GM19193 (cell line): ENCODE data around the gene PLEKHN1.

ENCODE experiments used
- POLR2A ChIP-seq: IDR thresholded peaks from 4 replicates; pipeline ENCODE4 v1.6.1; 2011; ENCODE audit not compliant: insufficient read depth, insufficient read length; ENCODE audit errors: extremely low read depth

PLEKHN1 gene

DNA sequence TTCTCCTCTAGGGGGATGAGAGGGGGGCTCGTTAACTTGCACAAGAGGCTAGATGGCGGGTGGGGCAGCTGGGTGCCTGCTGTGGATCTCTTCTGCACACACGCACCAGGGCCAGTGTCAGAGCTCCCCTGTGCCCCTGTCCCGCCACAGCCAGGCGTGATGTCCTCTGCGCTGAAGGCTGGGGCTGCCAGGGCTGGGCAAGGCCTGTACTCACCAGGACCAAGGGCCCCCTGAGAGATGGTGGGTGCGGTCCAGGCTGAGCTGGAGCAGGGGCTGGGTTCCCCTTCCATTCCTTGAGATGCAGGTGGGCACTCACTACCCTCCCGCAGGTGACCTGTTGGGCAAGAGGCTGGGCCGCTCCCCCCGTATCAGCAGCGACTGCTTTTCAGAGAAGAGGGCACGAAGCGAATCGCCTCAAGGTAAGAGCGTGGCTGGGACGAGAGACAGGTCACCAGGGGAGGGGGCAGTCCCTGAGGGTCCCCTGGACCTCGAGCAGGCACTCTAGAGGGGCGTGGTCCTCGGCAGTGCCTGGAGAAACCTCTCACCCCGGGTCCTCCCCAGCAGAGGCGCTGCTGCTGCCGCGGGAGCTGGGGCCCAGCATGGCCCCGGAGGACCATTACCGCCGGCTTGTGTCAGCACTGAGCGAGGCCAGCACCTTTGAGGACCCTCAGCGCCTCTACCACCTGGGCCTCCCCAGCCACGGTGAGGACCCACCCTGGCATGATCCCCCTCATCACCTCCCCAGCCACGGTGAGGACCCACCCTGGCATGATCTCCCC lies 27.4 kb upstream of the PLEKHN1 start:
- no peak for TF ChIP-seq POLR2A

DNA sequence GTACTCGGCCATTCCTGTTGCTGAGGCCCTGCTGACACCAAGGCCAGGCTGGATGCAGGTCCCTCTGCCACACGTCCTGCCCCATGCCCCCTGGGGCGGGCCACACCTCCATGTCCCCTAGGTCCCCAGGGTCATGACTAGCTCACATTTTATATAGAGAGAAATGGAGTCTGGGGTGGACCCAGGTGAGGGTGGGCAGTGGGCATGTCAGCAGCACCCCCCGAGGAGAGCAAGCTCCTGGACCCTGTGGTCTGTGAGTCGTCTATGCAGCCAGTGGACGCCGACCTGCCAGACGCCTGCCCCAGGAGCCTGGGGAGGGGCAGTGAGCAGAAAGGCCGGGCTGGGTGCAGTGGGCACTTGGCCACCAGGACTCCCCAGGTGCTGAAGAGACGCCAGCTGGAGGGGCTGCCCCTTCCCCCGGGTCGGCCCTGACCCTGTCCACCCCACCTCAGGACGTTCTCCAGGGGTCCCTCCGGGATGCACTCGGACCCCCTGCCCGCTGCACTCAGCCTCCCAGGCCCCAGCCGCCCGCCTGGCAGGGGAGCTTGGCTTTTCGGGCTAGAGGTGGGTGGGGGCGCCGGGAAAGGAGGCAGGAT lies 26.7 kb upstream of the PLEKHN1 start:
- no peak for TF ChIP-seq POLR2A

DNA sequence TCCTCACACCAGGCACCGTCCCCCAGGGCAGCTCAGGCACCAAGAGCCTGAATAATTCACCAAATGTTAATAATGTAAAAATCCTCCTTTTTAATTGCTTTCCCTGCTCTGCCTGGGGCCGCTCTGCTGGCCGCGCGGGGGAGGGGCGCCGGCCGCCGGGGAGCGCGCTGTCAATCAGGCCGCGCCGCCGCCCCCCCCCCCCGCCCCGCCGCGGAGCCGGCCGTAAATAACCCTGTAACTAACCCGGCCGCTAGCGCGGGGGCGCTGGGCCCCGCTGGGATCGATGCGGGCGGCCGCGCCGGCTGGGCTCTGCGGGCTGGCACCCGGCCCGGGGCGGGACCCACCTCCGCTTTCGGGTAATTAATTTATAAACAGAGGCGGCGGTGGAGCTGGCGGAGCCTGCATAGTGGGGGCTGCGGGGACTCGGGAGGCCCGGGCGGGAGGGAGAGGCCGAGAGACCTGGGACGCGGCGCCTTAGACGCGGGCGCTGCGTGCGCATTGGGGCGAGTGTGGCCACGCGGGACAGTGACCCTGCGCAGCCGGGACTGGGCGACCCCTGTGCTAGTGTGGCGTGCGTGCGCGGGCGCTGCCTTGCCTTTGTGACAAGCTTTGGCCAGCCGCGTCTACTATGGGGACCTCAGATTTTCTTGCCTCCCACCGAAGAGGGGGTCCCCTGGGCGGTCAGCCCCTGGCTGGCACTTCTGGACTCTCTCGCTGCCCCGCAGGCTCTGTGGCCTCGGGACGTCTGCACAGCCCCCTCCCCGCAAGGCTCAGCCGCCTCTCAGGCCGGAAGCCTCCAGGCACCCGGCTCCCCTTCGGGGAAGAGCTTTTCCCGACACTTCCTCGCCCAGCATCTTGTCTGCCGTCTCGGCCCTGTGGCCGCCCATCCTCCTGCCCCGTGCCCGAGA lies 25.9 kb upstream of the PLEKHN1 start:
- no peak for TF ChIP-seq POLR2A

DNA sequence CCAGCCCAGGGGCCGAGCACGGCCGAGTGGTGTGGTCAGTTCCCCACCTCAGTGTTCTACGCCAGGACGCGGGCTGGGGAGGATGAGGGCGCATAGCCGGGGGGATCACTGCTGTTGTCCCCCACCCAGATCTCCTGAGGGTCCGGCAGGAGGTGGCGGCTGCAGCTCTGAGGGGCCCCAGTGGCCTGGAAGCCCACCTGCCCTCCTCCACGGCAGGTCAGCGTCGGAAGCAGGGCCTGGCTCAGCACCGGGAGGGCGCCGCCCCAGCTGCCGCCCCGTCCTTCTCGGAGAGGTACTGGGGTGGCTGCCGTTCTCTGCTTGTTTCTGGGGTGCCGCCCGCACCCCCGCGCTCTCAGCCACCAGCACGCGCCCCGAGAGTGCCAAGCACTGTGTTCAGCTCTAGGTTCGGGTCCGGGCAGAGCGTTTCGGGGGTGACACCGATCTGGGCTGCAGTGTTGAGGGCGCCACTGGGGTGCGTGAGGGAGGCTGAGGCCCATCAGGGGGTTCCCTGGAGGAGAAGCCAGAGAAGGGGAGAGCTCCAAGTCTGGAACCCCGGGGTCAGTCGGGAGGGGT lies 25.2 kb upstream of the PLEKHN1 start:
- TF ChIP-seq POLR2A = no peak

DNA sequence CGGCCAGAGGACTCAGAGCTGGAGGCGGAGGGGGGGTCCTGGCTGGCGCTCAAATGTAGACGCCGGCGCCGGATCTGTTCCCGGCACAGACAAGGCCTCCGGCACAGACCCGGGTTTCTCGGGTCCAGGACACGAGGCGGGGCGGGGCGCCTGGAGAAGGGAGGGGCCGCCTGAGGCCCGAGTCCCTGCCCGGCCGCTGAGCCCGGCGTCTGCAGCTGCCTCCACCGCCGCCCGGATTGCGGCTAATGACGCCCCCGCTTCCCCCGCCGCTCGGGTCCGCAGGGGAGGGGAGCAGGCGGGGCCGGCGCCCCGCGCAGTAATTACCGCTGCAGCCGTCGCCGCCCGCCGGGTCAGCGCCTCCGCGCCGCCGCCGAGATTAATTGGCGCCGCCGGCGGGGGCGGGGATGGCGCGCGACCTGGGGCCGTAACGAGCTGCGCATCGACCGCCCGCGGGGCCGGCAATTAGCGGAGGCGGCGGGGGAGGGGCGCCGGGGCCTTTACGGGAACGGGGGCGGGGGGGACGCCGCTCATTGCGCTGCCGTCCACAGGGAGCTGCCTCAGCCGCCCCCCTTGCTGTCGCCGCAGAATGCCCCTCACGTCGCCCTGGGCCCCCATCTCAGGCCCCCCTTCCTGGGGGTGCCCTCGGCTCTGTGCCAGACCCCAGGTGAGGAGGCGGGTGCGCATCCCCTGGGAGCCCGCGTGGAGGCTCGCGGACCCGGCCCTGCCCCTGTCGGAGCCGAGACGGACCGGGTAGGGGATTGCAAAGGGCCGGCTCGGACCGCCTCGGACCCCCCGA lies 24.5 kb upstream of the PLEKHN1 start:
- TF ChIP-seq POLR2A = no peak

DNA sequence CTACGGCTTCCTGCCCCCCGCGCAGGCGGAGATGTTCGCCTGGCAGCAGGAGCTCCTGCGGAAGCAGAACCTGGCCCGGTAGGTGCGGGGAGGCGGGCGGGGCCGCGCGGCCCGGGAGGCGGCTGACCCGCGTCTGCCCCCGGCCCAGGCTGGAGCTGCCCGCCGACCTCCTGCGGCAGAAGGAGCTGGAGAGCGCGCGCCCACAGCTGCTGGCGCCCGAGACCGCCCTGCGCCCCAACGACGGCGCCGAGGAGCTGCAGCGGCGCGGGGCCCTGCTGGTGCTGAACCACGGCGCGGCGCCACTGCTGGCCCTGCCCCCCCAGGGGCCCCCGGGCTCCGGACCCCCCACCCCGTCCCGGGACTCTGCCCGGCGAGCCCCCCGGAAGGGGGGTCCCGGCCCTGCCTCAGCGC lies 23.9 kb upstream of the PLEKHN1 start:
- TF ChIP-seq POLR2A = no peak

DNA sequence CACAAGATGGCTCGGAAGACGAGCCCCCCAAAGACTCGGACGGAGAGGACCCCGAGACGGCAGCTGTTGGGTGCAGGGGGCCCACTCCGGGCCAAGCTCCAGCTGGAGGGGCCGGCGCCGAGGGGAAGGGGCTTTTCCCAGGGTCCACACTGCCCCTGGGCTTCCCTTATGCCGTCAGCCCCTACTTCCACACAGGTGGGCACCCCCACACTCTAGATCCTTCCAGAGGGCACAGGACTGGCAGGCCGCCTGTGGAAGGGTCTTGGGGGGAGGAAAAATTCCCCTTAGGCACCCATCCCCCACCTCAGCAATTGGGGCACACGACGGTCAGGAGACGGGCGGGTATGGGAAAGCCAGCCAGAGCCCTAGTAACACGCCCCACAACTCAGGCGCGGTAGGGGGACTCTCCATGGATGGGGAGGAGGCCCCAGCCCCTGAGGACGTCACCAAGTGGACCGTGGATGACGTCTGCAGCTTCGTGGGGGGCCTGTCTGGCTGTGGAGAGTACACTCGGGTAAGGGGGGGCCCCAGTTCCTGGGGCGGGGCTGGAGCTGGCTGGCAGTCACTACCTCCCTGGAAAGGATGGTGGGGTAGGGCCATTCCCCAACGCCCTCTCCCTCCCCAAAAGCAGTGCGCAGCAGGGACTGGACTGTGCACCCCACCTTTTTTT lies 23.3 kb upstream of the PLEKHN1 start:
- TF ChIP-seq POLR2A = peak; percentile 45

DNA sequence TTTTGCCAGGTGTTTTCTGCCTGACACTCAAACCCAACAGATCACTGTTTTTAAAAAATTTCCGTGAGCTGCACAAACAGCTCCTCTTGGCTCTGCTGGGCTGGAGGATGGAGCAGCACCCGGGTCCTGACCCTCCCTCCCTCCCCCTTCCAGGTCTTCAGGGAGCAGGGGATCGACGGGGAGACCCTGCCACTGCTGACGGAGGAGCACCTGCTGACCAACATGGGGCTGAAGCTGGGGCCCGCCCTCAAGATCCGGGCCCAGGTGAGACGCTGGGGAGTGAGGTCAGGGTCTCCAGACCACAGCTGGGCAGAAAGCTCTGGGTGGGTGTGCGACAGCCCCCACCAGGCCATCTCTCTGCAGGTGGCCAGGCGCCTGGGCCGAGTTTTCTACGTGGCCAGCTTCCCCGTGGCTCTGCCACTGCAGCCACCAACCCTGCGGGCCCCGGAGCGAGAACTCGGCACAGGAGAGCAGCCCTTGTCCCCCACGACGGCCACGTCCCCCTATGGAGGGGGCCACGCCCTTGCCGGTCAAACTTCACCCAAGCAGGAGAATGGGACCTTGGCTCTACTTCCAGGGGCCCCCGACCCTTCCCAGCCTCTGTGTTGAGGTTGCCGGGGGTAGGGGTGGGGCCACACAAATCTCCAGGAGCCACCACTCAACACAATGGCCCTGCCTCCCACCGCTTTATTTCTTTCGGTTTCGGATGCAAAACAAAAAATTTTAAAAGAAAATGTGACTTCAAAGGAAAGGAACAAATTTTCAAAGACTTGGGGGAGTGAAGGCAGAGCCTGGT lies 22.5 kb upstream of the PLEKHN1 start:
- no peak for TF ChIP-seq POLR2A

DNA sequence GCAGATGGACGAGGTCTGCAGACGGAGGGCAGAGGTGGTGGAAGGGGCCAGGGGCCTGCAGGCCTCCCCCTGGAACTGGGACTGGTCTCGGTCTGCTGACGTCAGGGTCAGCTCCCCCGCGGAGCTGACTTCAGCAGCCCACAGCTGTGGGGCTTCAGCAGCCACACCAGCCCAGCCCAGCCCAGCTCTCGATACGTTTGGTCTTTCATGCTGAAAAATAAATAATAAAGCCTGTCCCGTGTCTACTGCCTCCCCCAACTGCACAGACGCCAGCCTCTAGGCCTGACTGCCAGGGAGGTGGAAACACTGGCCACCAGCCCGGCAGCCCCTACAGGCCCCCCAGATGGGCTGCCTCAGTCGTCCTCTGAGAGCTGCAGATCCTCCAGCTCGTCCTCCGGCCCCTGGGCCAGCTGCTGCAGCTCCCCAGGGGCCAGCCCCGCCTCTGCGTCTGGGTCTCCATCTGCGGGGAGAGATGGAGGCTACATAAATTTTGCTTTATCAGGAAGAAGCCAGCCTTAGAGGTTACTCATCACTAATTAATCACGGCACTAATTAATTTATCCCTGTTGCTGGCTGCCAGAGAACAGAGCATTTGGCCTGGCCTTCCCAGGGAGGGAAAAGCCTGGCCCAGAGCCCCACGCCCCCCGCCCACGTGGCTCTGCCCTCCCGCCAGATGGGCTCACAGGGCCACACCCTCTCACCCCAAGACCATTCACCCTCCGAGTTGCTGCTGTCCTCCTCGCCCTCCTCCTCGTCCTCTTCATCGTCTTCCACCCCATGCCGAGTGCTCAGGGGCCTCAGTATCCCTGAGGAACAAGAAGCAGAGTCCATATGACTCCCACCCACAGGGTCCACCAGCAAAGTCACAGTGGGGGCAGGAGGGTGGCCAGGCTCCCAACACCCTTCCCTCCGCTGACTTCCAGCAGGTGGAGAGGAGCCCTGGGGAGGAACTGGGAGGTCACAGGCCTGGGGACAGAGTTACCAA lies 21.6 kb upstream of the PLEKHN1 start:
- no peak for TF ChIP-seq POLR2A

DNA sequence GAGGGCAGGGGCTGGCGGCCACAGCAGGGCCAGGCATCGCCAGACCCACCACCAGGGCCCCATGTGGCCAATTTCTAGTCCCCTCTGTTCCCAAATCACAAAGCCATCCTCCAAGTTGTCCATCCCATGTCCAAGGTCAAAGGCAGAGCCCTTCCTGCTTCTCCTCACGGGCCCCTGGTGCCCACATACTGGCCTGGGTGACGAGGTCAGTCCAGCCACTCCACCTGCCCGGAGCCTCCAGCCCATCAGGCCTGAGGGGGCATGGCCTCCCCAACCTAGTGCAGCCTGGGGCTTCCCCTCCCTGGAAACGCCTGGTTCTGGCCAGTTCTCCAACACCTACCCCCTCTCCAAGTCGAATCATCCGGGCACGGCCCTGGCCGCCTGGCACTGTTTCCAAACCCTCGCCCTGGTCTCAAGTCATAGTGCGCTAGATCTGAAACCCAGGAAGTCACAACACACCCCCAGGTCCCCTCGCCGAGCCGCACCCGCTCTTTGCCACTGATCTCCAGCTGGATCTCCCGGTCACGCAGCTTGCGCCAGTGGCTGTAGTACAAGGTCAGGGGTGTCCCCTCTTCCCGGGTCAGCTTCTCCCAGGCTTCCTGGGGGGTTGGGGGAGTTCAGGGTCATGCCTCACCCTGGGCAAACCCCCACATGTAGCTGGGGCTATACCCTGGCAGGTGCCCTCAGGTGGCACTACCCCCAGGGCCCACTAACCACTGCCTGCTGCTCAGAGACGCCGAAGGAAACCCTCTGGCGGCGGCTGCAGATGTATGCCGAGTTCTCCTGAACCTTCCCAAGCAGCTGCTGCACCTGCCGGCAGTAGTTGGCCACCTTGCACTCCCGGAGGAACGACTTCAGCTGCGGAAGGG lies 20.4 kb upstream of the PLEKHN1 start:
- no peak for TF ChIP-seq POLR2A

DNA sequence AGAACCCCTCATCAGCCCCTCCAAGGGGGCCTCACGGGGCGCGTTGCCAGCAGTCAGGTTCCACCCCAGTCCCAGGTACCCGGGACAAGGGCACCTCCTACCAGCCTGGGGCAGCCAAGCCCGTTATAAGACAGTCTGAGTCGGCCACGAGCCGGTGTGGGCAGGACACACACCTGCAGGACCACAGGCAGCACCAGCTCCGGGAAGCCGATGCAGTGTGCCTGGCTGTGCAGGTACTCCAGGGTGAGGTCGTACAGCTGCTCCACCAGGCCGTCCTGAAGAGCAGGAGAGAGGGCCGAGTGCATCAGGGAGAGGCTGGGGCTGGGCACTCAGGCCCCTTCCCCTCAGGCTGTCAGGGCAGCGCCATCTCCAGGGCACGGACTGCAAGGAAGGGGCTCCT lies 18.3 kb upstream of the PLEKHN1 start:
- no peak for TF ChIP-seq POLR2A

DNA sequence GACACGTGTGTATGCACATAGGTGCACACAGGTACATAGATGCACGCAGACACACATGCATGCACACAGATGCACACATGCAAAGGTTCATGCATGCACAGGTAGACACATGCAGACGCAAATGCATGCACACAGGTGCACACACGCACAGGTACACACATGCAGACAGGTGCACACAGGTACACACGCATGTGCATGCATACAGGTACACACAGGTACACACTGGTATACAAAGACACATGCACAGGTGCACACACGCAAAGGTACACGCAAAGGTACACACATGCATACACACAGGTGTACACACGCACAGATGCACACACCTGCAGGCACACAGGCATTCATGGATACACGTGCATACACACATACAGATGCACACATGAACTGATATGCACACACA lies 16.0 kb upstream of the PLEKHN1 start:
- TF ChIP-seq POLR2A = no peak

DNA sequence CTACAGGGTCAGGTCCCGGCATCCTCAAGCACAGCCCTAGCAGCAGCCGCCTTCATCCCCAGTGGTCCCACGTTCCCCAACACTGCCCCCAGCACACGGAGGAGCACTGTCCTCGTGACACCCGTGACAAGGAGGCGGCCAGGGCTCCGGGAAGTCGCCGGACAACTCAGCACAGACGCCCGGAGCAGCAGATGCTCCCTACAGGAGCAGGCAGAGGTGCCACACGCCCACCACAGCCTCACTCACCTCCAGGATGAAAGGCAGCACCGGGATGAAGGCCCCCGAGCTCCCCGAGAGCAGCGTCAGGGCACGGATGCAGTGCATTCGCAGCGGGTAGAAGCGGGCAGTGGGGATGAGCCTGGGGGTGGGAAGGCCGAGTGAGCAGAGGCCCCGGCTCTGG lies 15.4 kb upstream of the PLEKHN1 start:
- TF ChIP-seq POLR2A = no peak
